Measurements from ENCODE around the gene HPSE2. TPM values are rescaled to one million over a fixed set of nuclear protein-coding genes. Genes with fewer than 3 reads are reported as not detected.
A peak's percentile ranks its signal among the peaks of the same experiment; 100 is the strongest.

HPSE2 gene
- total RNA-seq, 2 experiments from 2014 or later: not detected

DNA sequence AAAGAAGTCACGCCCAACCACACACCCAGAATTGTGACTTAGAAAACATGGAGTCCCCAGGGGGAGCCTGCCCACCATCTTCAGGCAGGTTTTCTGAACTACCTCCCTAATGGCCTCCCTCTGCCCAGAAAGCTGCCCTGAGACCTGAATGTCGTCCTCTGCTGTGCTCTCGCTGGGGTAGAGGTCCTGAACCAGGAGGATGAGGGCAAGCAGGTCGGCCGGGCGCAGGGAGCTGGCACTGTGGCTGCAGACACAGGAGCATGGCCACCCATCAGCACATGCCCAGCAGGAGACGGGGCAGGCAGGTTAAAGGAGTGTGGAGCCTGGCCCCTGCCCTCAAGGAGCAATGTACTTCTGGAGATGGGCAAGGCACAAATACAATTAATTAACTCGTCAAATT is 805.2 kb downstream of the HPSE2 start:
- H3K27me3 Mint-ChIP-seq: no peaks in the 10 kb centered on the region
- H3K4me1 Mint-ChIP-seq (ENCODE audit: low read depth): no peaks in the 10 kb centered on the region
- Histone ChIP-seq H3K4me1 (ENCODE audit: insufficient read depth, low read length) (peaks cover 6% of the 10 kb centered on the region), H3K9me3 (ENCODE audit: control insufficient read depth in 1 of 2, insufficient read depth in 1 of 2, low read length in 2 of 2) (peaks cover 0 to 14% of the 10 kb centered on the region in 2 experiments), H3K4me3 (ENCODE audit: low read length) (no peak overlapping the region), H3K36me3 (ENCODE audit: insufficient read depth, low read length) (peaks cover 86% of the 10 kb centered on the region), H3K27ac (ENCODE audit: low read depth in 1 of 2, low read length in 2 of 2) (no peak overlapping the region), H3K27me3 (ENCODE audit: control insufficient read depth in 1 of 2, insufficient read depth in 2 of 2, low read length in 2 of 2) (no peaks in the 10 kb centered on the region)
- ChIA-PET POLR2A (interaction anchor here (1.0 kb wide), 1 partner anchor 12 kb away, joined by 3 read pairs; no protein-coding TSS in a partner anchor), CTCF (no interaction called here)
- H3K4me3 Mint-ChIP-seq: no peak overlapping the region
- ATAC-seq (ENCODE audit: poor library complexity) (no peak), DNase-seq (peak in 1 of 14 experiments; percentile 2)
- intact Hi-C loops (cut with DNase I, micrococcal nuclease): no loop called here
- TF ChIP-seq, protein P1, sequence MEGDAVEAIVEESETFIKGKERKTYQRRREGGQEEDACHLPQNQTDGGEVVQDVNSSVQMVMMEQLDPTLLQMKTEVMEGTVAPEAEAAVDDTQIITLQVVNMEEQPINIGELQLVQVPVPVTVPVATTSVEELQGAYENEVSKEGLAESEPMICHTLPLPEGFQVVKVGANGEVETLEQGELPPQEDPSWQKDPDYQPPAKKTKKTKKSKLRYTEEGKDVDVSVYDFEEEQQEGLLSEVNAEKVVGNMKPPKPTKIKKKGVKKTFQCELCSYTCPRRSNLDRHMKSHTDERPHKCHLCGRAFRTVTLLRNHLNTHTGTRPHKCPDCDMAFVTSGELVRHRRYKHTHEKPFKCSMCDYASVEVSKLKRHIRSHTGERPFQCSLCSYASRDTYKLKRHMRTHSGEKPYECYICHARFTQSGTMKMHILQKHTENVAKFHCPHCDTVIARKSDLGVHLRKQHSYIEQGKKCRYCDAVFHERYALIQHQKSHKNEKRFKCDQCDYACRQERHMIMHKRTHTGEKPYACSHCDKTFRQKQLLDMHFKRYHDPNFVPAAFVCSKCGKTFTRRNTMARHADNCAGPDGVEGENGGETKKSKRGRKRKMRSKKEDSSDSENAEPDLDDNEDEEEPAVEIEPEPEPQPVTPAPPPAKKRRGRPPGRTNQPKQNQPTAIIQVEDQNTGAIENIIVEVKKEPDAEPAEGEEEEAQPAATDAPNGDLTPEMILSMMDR (IDR thresholded peaks at IDR 0.05): no peak
- peaks cover 71% of the 10 kb centered on the region for H3K36me3 Mint-ChIP-seq (ENCODE audit: low read depth)
- no peak overlapping the region for H3K27ac Mint-ChIP-seq
- peaks cover 5% of the 10 kb centered on the region for H3K9me3 Mint-ChIP-seq

DNA sequence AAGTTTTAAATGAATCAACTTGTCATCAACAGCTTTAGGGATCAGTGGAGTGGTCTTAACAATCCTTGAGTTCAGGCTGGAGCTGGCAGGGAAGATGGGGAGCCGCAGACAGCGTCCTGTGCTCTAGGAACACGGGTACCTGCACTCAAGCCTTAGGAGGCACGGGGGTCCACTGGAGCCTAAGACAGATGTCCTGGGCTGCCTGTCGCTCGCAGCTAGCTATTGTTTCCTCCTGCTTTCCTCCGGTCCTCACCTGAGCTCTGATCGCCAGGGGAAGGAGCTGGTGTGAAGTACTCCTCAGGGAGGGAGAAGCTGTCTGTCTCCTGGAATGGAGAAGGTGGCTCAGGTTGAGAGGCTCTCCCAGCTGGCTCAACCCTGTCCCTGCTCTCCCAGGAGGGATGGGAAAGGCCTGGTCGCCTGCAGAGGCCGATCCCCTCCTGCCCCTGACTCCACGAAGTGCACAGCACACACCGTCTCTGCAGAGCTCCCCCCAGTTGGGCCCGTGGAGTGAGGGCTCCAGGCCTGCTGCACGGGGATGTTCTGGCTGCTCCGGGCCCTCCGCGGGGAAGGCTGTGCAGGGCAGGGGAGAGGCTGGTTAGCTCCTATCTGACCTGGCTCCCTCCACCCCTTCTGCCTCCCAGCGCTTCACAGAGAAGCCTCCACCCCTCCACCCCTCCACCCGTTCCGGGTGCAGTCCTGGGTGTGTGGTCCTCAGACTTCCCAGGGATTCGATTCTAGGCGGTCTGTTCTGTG is 806.2 kb downstream of the HPSE2 start:
- Mint-ChIP-seq H3K36me3 (ENCODE audit: low read depth) (peaks cover 70% of the 10 kb centered on the region), H3K27ac (no peak overlapping the region), H3K9me3 (peaks cover 5% of the 10 kb centered on the region), H3K27me3 (no peaks in the 10 kb centered on the region), H3K4me1 (ENCODE audit: low read depth) (no peaks in the 10 kb centered on the region), H3K4me3 (no peak overlapping the region)
- Histone ChIP-seq H3K36me3 (ENCODE audit: insufficient read depth, low read length) (peaks cover 82% of the 10 kb centered on the region), H3K27me3 (ENCODE audit: control insufficient read depth in 1 of 2, insufficient read depth in 2 of 2, low read length in 2 of 2) (no peaks in the 10 kb centered on the region), H3K4me1 (ENCODE audit: insufficient read depth, low read length) (peaks cover 6% of the 10 kb centered on the region), H3K4me3 (ENCODE audit: low read length) (no peak overlapping the region), H3K9me3 (ENCODE audit: control insufficient read depth in 1 of 2, insufficient read depth in 1 of 2, low read length in 2 of 2) (peaks cover 0 to 14% of the 10 kb centered on the region in 2 experiments), H3K27ac (ENCODE audit: low read depth in 1 of 2, low read length in 2 of 2) (no peak overlapping the region)
- intact Hi-C loops (cut with DNase I, micrococcal nuclease): no loop called here
- TF ChIP-seq, protein P1 (IDR thresholded peaks at IDR 0.05): no peak
- CTCF ChIA-PET: no interaction called here
- DNase-seq (peak in 1 of 14 experiments; percentile 7), ATAC-seq (ENCODE audit: poor library complexity) (no peak)
- POLR2A ChIA-PET: interaction anchor here (0.7 to 1.0 kb wide), 2 partner anchors 13 to 19 kb away, joined by 3 read pairs; no protein-coding TSS in a partner anchor

DNA sequence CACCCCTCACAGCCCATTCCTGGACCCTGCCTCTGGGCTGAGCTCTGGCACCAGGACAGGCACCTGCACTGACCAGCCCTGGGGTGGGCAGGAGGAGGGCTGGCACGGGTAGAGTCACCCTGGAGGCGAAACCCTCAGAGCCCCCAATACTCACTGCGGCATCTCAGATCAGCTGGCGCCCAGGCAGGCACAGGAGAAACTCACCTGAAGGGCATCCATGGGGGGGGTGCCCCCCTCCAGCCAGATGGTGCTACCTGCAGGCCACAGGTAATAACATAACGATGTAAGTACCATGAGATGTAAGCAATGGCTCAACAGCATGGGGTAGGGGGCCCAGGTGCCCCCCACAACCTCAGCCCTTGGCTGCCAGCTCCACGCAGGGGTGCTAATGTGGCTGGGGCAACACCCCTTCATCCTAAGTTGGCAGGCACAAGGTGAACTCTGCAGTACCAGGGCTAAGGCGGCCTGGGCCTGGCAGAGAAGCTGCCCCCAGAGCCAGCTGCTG is 808.6 kb downstream of the HPSE2 start:
- DNase-seq: peak in 1 of 14 experiments; percentile 3
- peaks cover 62% of the 10 kb centered on the region for H3K36me3 Mint-ChIP-seq (ENCODE audit: low read depth)
- Histone ChIP-seq H3K36me3 (ENCODE audit: insufficient read depth, low read length) (peaks cover 70% of the 10 kb centered on the region), H3K27ac (ENCODE audit: low read depth in 1 of 2, low read length in 2 of 2) (no peak overlapping the region), H3K4me3 (ENCODE audit: low read length) (no peak overlapping the region), H3K9me3 (ENCODE audit: control insufficient read depth in 1 of 2, insufficient read depth in 1 of 2, low read length in 2 of 2) (no peaks in the 10 kb centered on the region), H3K4me1 (ENCODE audit: insufficient read depth, low read length) (peaks cover 6% of the 10 kb centered on the region), H3K27me3 (ENCODE audit: control insufficient read depth in 1 of 2, insufficient read depth in 2 of 2, low read length in 2 of 2) (no peaks in the 10 kb centered on the region)
- no peak overlapping the region for H3K4me3 Mint-ChIP-seq
- no peak overlapping the region for H3K27ac Mint-ChIP-seq
- no peaks in the 10 kb centered on the region for H3K4me1 Mint-ChIP-seq (ENCODE audit: low read depth)
- ChIA-PET POLR2A (no interaction called here), CTCF (no interaction called here)
- no peaks in the 10 kb centered on the region for H3K27me3 Mint-ChIP-seq
- TF ChIP-seq, protein P1 (IDR thresholded peaks at IDR 0.05): no peak
- ATAC-seq (ENCODE audit: poor library complexity): no peak
- intact Hi-C loops (cut with DNase I, micrococcal nuclease): no loop called here
- no peaks in the 10 kb centered on the region for H3K9me3 Mint-ChIP-seq

All from CD4-positive, alpha-beta T cell (primary cell).